ENCODE data around the gene GRM4.

Gene GRM4

DNA sequence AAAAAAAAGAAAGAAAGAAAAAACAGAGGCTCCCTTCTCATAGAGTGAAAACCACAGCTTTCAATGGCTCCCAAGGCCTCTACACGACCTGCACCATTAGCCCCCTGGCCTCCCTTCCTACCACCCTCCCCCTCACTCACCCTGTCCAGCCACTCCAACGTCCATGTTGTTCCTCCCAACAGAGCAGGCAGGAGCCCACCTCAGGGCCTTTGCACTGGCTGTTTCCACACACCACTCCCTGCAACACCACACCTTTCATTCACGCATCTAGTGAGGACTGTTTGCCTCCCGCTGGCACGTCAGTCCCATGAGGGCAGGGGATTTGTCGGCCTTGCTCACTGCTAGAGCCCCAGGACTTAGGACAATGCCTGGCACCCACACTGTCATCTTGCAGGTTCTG, 39.5 kb downstream of the GRM4 start:
- DNase-seq, result no peak

GRCh38 chr6:34104628-34105027, 41.3 kb downstream of the GRM4 start:
- DNase-seq, result no peak

GRCh38 chr6:34104186-34104585, 41.7 kb downstream of the GRM4 start:
- no peak for DNase-seq

- DNase-seq, result no peak
Observed at GRCh38 chr6:34103321-34103720, 42.6 kb downstream of the GRM4 start.

GRCh38 chr6:34102696-34103095, 43.2 kb downstream of the GRM4 start:
- DNase-seq, result no peak

DNA sequence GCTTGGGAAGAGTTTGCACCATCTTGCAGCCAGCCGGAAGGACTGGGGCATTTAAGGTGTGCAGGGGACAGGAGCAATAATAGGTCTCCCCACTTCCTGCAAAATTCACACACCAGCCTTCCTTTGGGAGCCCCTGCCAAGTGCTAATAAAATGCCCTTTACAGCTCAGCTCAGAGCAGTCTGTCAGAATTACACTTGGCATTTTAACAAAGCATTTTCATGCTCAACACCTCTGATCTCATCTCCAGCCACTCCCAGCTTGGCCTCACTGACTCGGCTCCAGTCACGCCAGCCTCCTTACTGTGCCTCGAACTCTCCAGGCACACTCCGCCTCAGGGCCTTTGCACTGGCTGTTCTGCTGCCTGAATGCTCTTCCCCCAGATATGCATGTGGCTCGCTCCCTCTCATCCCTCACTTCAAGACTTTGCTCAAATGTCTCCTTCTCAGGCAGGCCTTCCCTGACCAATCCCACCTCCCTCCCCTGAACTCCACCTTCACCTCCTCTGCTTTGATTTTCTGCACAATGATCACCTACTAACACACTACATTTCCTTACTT, 43.7 kb downstream of the GRM4 start:
- no peak for DNase-seq

GRCh38 chr6:34100788-34101187, 45.1 kb downstream of the GRM4 start:
- no peak for DNase-seq

DNA sequence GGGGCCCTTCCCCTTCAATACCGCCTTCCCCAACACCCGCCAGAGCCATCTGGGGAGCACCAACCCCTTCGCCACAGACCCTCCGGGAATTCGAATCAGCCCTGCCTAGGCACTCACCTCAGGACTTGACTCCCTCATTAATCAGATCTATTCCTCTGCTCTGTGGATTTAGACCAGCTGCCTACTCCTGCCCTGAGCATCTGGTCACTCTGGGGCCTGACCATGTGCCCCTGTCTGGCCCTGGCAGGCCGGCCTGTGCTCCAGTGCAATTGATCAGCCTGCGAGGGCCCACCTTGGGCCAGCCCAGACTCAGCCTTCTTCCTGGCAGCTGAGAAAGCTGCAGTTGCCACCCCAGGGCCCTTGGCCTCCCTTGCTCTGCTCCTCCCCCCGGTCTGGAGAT, 46.0 kb downstream of the GRM4 start:
- DNase-seq, result no peak

- DNase-seq, result no peak
Observed at GRCh38 chr6:34098045-34098936, 47.6 kb downstream of the GRM4 start.

- no peak for DNase-seq
Observed at GRCh38 chr6:34096814-34097213, 49.1 kb downstream of the GRM4 start.

- DNase-seq, result no peak
Observed at GRCh38 chr6:34096193-34096592, 49.7 kb downstream of the GRM4 start.

DNA sequence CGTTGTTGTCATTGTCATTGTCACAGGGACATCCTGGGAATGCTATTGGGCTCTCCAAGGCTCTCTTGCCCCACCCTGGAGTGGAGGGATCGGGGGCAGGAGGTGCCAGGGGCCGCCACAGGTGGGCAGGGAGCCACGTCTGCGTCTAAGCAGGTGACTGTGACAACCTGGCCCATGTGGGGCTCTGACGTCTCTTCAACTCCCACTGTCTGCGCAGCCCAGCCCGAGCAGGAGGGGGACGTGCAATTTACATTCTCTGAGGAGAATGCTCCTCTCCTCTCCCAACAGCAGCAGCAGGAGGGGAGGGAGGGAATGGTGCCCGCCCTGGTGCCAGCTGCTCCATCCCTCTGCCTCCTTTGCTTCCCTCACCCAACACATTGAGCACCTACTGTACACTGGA, 50.1 kb downstream of the GRM4 start:
- no peak for DNase-seq

GRCh38 chr6:34095136-34095505, 50.8 kb downstream of the GRM4 start:
- no peak for DNase-seq

DNA sequence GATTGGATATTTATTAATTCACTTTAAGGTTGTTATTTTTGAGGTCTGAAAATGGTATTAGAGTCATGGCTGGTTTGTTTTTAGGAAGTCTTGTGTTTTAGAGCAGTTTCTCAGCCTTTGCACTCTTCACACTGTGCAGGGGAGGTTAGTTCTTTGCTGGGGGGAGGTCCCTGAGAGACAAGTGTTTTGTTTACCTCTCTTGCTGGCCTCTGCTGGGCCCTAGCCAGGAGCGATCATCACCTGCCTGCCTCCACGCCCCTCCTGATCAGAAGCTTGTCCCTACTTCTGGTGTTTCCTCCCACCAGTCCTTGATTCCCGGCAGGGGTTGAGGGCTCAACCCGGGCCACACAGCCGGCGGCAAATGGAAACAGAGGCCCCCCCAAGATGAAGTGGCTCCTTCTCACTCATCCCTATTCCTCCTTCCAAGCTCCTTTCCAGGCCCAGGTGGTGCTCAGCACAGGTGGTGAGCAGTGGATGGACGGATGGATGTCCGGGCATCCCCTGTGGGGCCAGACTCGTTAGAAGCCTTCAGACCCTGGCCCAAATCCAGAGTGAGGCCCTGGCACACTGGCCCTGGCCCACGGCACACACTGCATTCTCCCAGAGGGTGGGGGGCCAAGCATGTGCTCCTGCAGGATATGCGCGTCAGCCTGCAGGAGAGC, 51.3 kb downstream of the GRM4 start:
- no peak for DNase-seq

- no peak for DNase-seq
Observed at GRCh38 chr6:34093854-34094430, 51.9 kb downstream of the GRM4 start.

DNA sequence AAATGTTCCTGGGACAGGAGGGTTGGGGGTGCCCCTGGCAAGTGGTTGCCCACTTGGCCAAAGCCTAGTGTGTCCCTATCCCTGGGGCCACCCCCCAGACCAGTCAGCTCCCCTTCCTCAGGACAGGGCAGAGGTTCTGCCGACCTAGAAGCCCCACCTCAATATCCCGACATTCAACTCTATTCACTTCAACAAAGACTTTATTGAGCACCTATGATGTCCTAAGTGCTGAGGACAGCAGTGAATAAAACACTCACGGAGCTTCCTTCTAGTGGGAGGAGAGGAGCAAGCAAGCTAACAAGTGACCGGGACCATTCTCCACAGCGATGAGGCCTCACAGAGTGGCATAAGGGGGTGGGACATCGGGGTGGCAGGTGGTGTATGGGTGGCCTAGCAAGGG, 52.7 kb downstream of the GRM4 start:
- no peak for DNase-seq

DNA sequence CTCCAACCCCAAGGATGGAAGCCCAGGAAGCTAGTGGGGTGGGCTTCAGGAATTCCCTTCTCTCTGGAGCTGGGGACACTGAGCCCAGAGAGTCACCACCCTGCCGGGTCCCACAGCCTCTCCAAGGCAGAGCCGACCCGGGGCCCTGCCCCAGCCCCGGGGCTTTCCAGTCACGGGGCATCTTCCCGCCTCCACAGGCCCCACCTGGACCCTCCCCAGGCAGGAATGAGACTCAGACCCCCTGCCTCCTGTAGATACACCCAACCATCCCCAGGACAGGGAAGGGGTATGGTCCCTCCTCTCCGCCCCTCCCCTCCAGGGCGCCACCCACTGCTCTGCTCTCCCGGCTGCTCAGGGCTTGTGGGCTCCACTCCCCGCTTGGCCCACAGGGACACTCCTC, 53.3 kb downstream of the GRM4 start:
- DNase-seq, result no peak

DNA sequence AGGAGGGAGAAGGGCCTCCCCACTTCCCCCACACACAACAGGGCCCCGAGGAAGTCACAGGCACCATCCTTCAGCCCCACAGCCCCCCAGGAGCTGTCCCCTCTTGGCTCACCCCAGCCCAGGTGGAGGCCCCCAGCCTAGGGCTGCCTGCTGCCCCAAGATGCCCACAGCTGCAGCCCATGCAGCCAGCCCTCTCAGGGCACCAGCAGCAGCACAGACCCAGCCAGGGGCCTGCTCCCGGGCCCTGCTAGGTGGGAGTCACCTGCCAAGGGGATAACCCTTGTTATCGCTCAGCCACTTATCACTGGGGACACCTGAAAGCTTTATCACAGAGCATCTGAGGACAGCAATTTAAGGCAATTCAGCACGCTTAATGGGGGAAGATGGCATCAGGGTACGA, 55.0 kb downstream of the GRM4 start:
- DNase-seq, result no peak

DNA sequence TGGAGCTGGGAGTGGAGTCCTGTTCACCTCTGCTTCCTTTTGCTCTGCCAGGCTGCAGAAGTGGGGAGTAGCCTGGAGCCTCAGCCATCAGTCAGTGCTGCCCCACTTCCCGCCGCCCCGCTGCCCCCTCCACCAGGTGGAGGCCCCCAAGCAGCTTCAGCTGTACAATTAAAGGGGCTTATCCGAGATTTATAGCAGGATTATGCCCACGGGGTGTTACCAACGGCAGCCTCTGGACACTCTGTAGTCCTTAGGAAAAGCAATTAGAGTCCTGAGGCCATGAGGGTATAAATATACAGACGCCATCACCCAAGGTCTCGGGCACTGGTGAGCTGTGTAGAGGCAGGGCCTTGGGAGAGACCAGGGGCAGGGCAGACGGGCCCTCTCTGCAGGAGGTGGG, 55.4 kb downstream of the GRM4 start:
- no peak for DNase-seq

GRCh38 chr6:34086558-34086957, 59.3 kb downstream of the GRM4 start:
- no peak for DNase-seq

DNA sequence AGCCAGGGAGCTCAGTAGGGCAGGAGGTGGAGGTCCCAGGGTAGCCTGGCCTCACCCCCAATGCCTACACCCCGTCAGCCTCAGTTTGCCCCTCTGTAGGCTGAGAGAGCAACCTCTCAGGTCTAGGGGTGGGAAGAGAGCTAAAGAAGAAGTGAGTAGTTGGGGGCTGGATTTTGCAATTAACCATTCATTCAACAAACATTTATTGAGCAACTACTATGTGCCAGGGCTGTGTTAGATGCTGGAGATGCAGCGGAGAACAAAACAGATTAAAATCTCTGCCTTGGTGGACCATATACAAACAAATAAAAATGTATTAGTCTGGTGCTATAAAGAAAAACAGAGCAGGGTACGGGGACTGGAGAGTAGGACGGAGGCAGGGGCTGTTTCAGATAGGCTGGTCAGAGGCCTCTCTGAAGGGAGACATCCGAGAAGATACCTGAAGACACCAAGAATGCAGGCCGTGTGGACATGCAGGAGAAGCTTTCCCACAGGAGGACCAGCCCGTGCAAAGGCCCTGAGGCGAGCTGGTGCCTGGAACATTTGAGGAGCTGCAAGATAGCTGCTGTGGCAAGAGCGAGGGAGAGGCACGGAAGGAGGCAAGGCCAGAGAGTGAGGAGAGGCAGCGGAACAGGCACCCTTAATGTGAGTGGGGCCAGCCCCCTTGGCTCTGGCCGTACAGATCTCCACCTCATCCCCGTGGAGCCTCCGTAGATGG, 60.3 kb downstream of the GRM4 start:
- DNase-seq, result no peak

DNA sequence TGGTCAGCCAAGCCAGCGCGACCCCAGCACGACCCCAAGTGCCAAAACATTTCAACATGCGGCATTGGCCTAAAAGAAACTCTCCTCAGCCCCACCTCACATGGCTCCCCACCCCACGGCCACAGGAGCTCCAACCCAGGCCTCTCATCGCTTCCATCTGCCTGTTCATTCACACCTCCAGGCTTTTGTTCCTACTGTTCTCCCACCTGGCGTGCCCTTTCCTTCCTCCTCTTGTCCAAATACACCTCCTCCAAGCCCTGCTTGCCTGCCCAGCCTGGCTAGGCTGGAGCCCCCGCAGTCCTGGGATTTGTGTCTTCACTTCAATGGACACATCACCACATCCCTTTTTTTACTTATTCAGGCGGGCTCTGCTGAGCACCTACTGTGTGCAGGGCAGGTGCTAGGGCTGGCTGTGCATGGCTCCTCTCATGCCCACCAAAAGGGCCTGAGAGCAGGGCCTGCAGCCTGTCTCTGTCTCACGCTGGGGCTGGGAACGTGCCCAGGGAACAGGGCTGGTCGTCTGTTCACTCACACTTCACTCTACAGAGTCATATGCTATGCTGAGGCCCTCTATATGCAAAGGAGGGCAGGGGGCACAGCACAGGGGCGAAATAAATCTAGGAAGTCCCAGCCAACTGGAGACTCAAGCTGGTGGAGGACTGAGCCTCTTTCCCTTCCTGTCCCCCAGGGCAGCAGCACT, 61.1 kb downstream of the GRM4 start:
- DNase-seq, result no peak

All from activated CD8-positive, alpha-beta memory T cell treated with anti-CD3 and anti-CD28 coated beads, Interleukin-2, amount 50 U/mL, for 4 hours (primary cell).